Osteoblast (primary cell): ENCODE results near the gene ATP11C. TPM values are rescaled to one million over a fixed set of nuclear protein-coding genes. Genes with fewer than 3 reads are reported as not detected.
A peak's percentile ranks its signal among the peaks of the same experiment; 100 is the strongest.
"Not testable (repeated sequence)": the region's sequence is repeated elsewhere in the genome, so short reads cannot be mapped to it uniquely, and the experiment has no call there.

ENCODE experiments used
- DNase-seq: peaks from one replicate; pipeline ENCODE4 v3.0.0; 2011; ENCODE audit warnings: low spot score, mixed read lengths; ENCODE audit not compliant: insufficient read length; ENCODE audit errors: missing footprints
- H2AFZ ChIP-seq: 2 replicates; pipeline ENCODE4 v1.6.0; 2011; ENCODE audit warnings: mild to moderate bottlenecking, low read length
- H3K27ac ChIP-seq: 2 replicates; pipeline ENCODE4 v1.5.1; 2011; ENCODE audit warnings: mild to moderate bottlenecking, low read depth, low read length, moderate library complexity
- H3K27me3 ChIP-seq: 2 replicates; pipeline ENCODE4 v1.6.0; 2012; ENCODE audit warnings: mild to moderate bottlenecking, control low read depth, inconsistent platforms, low read length, moderate library complexity; ENCODE audit not compliant: insufficient read depth
- H3K36me3 ChIP-seq: 2 replicates; pipeline ENCODE4 v1.5.1; 2011; ENCODE audit warnings: mild to moderate bottlenecking, low read length, control low read depth, moderate library complexity; ENCODE audit not compliant: insufficient read depth
- H3K4me1 ChIP-seq: 2 replicates; pipeline ENCODE4 v1.5.1; 2011; ENCODE audit warnings: mild to moderate bottlenecking, low read length, control low read depth, moderate library complexity; ENCODE audit not compliant: insufficient read depth
- H3K4me2 ChIP-seq: 2 replicates; pipeline ENCODE4 v1.6.0; 2011; ENCODE audit warnings: mild to moderate bottlenecking, low read length; ENCODE audit not compliant: insufficient read depth
- H3K4me3 ChIP-seq: fragments of 200-600 bp; sonication (generic); 3 replicates; pipeline ENCODE4 v1.5.1; 2012; ENCODE audit warnings: mild to moderate bottlenecking, low read length, inconsistent platforms; ENCODE audit not compliant: insufficient read depth
- H3K79me2 ChIP-seq: 2 replicates; pipeline ENCODE4 v1.6.0; 2012; ENCODE audit warnings: mild to moderate bottlenecking, low read length, control low read depth, inconsistent platforms; ENCODE audit not compliant: insufficient read depth
- H3K9me3 ChIP-seq: 2 replicates; pipeline ENCODE4 v1.5.1; 2011; ENCODE audit warnings: low read depth, low read length, control low read depth
- H4K20me1 ChIP-seq: 2 replicates; pipeline ENCODE4 v1.6.0; 2012; ENCODE audit warnings: mild to moderate bottlenecking, low read length, control low read depth; ENCODE audit not compliant: insufficient read depth
- total RNA-seq: library from RNA; depleted of rRNA; stranded (reverse); fragments of >200 nt; gene quantifications from 2 replicates; pipeline ENCODE4 v1.2.3, GENCODE V29; 2012
- TF ChIP-seq, protein P1 (sequence below): IDR thresholded peaks from 2 replicates; pipeline ENCODE4 v1.5.1; 2011; ENCODE audit warnings: mild to moderate bottlenecking, low read depth, low read length, moderate library complexity; ENCODE audit errors: extremely low read depth

Gene ATP11C
- total RNA-seq, 1 donor, result 72.0 TPM

DNA sequence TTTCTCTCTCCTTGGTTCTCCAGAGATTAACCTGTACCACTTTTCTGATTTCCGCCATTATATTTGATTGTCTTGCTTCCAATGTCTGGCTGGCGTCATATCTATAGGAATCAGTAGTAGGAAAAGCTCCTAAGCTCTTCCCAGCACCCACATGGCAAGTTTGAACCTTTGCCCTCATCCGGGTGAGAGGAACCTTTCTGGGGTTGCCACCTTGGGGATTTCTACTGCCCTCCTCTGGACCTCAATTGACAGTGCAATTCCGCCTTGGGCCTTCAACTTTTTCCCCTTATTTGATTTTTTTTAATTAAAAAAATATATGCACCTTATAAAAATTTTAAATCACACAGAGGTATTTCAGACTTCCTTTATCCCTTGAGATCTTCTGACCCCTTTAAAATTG is 34.4 kb upstream of the ATP11C start:
- TF ChIP-seq, protein P1, sequence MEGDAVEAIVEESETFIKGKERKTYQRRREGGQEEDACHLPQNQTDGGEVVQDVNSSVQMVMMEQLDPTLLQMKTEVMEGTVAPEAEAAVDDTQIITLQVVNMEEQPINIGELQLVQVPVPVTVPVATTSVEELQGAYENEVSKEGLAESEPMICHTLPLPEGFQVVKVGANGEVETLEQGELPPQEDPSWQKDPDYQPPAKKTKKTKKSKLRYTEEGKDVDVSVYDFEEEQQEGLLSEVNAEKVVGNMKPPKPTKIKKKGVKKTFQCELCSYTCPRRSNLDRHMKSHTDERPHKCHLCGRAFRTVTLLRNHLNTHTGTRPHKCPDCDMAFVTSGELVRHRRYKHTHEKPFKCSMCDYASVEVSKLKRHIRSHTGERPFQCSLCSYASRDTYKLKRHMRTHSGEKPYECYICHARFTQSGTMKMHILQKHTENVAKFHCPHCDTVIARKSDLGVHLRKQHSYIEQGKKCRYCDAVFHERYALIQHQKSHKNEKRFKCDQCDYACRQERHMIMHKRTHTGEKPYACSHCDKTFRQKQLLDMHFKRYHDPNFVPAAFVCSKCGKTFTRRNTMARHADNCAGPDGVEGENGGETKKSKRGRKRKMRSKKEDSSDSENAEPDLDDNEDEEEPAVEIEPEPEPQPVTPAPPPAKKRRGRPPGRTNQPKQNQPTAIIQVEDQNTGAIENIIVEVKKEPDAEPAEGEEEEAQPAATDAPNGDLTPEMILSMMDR, result peak; percentile 42
- Histone ChIP-seq H3K4me2 (no peak overlapping the region), H3K27ac (no peak overlapping the region), H3K36me3 (no peaks in the 10 kb centered on the region), H3K9me3 (no peaks in the 10 kb centered on the region), H3K79me2 (no peaks in the 10 kb centered on the region), H3K27me3 (no peaks in the 10 kb centered on the region), H3K4me3 (no peak overlapping the region), H4K20me1 (no peaks in the 10 kb centered on the region), H2AFZ (no peak overlapping the region), H3K4me1 (no peaks in the 10 kb centered on the region)
- no peak for DNase-seq

DNA sequence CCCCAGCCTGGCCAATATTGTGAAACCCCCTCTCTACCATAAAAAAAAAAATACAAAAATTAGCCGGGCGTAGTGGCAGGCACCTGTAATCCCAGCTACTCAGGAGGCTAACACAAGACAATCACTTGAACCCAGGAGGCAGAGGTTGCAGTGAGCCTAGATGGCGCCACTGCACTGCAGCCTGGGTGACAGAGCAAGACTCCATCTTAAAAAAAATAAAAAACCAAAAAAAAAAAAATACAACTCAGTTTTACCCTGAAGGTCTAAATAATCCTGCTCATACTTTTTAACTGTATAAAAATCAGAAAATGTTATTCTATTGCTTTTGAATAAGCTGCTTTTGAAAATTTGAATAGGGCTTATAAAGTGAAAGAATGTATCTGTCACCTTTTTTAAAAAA is 33.3 kb upstream of the ATP11C start:
- H3K27ac ChIP-seq, H3K4me2 ChIP-seq, H3K4me3 ChIP-seq, H3K4me1 ChIP-seq, H2AFZ ChIP-seq, H3K79me2 ChIP-seq, DNase-seq, H4K20me1 ChIP-seq, H3K27me3 ChIP-seq, H3K36me3 ChIP-seq, H3K9me3 ChIP-seq: not testable (repeated sequence)
- TF ChIP-seq, protein P1, result peak; percentile 24

DNA sequence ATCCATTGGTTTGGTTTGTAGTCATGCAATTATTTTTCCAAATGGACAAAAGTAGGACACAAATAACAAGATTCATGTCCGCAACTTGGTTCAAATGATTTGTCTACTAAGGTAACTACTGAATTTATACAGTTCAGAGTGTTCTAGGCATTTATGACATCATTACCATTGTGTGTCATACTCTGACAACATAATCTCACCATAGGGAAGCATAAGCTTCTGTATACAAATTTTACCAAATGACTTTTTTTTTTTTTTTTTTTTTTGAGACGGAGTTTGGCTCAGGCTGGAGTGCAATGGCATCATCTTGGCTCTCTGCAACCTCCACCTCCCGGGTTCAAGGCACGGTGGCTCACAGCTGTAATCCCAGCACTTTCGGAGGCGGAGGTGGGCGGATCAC is 32.6 kb upstream of the ATP11C start, which contains the start of gene CXorf66:
Gene CXorf66, minus strand, starts transcription at position 101 of the 400 bp plus-strand sequence. Its CDS starts 25 bp downstream, at position 76.
- no peaks in the 10 kb centered on the region for H4K20me1 ChIP-seq
- TF ChIP-seq, protein P1, result no peak
- no peak within 1 kb of the TSS for H2AFZ ChIP-seq
- H3K27ac ChIP-seq, result no peak within 1 kb of the TSS
- no peak for DNase-seq
- H3K9me3 ChIP-seq, result no peaks in the 10 kb centered on the region
- H3K27me3 ChIP-seq, result no peaks in the 10 kb centered on the region
- H3K36me3 ChIP-seq, result no peaks in the 10 kb centered on the region
- H3K79me2 ChIP-seq, result no peaks in the 10 kb centered on the region
- no peak within 1 kb of the TSS for H3K4me2 ChIP-seq
- no peak within 1 kb of the TSS for H3K4me3 ChIP-seq
- no peaks in the 10 kb centered on the region for H3K4me1 ChIP-seq

DNA sequence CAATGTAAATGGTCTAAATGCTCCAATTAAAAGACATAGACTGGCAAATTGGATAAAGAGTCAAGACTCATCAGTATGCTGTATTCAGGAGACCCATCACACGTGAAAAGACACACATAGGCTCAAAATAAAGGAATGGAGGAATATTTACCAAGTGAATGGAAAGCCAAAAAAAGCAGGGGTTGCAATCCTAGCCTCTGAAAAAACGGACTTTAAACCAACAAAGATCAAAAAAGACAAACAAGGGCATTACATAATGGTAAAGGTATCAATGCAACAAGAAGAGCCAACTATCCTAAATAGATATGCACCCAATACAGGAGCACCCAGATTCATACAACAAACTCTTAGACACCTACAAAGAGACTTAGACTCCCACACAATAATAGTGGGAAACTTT is 28.2 kb upstream of the ATP11C start:
- H3K27me3 ChIP-seq, H4K20me1 ChIP-seq, H3K27ac ChIP-seq, DNase-seq, H2AFZ ChIP-seq, H3K36me3 ChIP-seq, H3K4me2 ChIP-seq, H3K4me1 ChIP-seq, H3K79me2 ChIP-seq, H3K9me3 ChIP-seq, H3K4me3 ChIP-seq: not testable (repeated sequence)
